Breast epithelium (tissue), 3 donors: Measurements from ENCODE around the gene MAPK10.

ENCODE experiments used
- POLR2A ChIP-seq: fragments of 450-650 bp; IDR thresholded peaks from one replicate; pipeline ENCODE4 v1.6.1; 2016; ENCODE audit warnings: antibody characterized with exemption, mild to moderate bottlenecking, moderate library complexity
- POLR2AphosphoS5 ChIP-seq, 3 donors: sonication (generic); formaldehyde crosslinking; IDR thresholded peaks; one replicate each; pipeline ENCODE4 v1.6.1; 2017; ENCODE audit warnings: antibody characterized with exemption in 3 of 3
- TF ChIP-seq, protein P1 (sequence below), 3 donors: fragments of 450-650 bp; IDR thresholded peaks; one replicate each; pipeline ENCODE4 v1.5.1; 2016 to 2017; ENCODE audit warnings: antibody characterized with exemption in 3 of 3, mild to moderate bottlenecking in 3 of 3, moderate library complexity in 3 of 3

DNA sequence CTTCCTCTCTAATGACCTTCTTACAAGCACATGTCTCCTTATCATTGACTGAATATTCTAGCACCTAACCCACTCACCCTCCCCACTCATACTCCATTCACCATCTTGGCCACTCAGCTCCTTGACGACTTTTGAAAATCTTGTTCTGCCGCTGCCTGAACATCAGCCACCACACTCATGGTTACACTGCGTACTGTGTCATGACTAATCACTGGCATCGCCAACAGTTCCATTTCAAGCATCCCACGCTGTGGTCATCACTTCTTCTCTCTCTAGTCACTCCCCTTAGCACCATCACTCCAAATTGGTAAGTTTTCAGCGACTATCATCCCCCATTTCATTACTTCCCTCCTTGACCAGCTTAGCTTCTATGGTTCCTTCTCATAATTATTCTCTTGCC, 352.8 kb downstream of the MAPK10 start:
- TF ChIP-seq, protein P1, sequence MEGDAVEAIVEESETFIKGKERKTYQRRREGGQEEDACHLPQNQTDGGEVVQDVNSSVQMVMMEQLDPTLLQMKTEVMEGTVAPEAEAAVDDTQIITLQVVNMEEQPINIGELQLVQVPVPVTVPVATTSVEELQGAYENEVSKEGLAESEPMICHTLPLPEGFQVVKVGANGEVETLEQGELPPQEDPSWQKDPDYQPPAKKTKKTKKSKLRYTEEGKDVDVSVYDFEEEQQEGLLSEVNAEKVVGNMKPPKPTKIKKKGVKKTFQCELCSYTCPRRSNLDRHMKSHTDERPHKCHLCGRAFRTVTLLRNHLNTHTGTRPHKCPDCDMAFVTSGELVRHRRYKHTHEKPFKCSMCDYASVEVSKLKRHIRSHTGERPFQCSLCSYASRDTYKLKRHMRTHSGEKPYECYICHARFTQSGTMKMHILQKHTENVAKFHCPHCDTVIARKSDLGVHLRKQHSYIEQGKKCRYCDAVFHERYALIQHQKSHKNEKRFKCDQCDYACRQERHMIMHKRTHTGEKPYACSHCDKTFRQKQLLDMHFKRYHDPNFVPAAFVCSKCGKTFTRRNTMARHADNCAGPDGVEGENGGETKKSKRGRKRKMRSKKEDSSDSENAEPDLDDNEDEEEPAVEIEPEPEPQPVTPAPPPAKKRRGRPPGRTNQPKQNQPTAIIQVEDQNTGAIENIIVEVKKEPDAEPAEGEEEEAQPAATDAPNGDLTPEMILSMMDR (IDR thresholded peaks at IDR 0.05) = no peak
- TF ChIP-seq POLR2AphosphoS5 (IDR thresholded peaks at IDR 0.05) (no peak), POLR2A (no peak)
